GM12878 (cell line): ENCODE measurements around the gene OPRD1.
"Not testable (repeated sequence)": the region's sequence is repeated elsewhere in the genome, so short reads cannot be mapped to it uniquely, and the experiment has no call there.

Experiments used
- ATF7 ChIP-seq: fragments of 450-650 bp; IDR thresholded peaks from 2 replicates; pipeline ENCODE4 v1.6.1; 2016; ENCODE audit warnings: low read depth, mild to moderate bottlenecking
- CHD4 ChIP-seq: fragments of 200-600 bp; sonication (generic); IDR thresholded peaks from 2 replicates; pipeline ENCODE4 v1.6.1; 2016; ENCODE audit warnings: mild to moderate bottlenecking
- CTCF ChIP-seq, 3 experiments: IDR thresholded peaks in 2 of 3; conservative IDR thresholded peaks in 1 of 3; 2 replicates each; pipeline ENCODE4 v1.5.1; 2011; ENCODE audit warnings: low read depth in 3 of 3, low read length in 3 of 3, mild to moderate bottlenecking in 3 of 3, control low read depth in 2 of 3, moderate library complexity in 2 of 3, inconsistent platforms in 1 of 3, mixed read lengths in 1 of 3; ENCODE audit not compliant: control insufficient read depth in 2 of 3, insufficient read depth in 1 of 3; ENCODE audit errors: extremely low read depth in 1 of 3
- EZH2 ChIP-seq: IDR thresholded peaks from 2 replicates; pipeline ENCODE4 v1.6.1; 2012; ENCODE audit warnings: low read depth, mild to moderate bottlenecking, control low read depth, inconsistent platforms, low read length, borderline replicate concordance; ENCODE audit not compliant: control insufficient read depth
- RUNX3 ChIP-seq: IDR thresholded peaks from 2 replicates; pipeline ENCODE4 v1.6.1; 2012; ENCODE audit warnings: low read length, inconsistent platforms
- SIN3A ChIP-seq: IDR thresholded peaks from 2 replicates; pipeline ENCODE4 v1.6.1; 2012; ENCODE audit warnings: low read depth, low read length, improper control_type of control experiment
- SREBF1 ChIP-seq: IDR thresholded peaks from 2 replicates; pipeline ENCODE4 v1.6.1; 2012; ENCODE audit warnings: mild to moderate bottlenecking, low read length

DNA sequence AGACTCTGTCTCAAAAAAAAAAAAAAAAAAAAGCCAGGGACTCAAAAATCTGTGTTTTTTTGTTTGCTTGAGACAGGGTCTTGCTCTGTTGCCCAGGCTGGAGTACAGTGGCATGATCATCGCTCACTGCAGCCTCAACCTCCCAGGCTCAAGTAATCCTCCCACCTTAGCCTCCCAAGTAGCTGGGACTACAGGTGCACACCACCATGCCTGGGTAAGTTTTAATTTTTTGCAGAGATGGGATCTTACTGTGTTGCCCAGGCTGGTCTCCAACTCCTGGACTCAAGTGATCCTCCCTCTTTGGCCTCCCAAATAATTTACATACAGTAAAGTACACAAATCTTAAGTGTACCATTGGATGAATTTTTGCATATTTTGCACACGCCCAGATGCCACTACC, 20.0 kb upstream of the OPRD1 start:
- TF ChIP-seq EZH2; SIN3A; SREBF1; ATF7; RUNX3; CHD4; CTCF (IDR thresholded peaks at IDR 0.05 in 2 of 3, conservative IDR thresholded peaks at IDR 0.05 in 1 of 3; ENCODE audit: control insufficient read depth in 2 of 3, extremely low read depth in 1 of 3, insufficient read depth in 1 of 3, low read depth in 3 of 3, low read length in 3 of 3): not testable (repeated sequence)
